ENCODE measurements around the gene TAF11.
"Not testable (repeated sequence)": the region's sequence is repeated elsewhere in the genome, so short reads cannot be mapped to it uniquely, and the experiment has no call there.

Gene TAF11

DNA sequence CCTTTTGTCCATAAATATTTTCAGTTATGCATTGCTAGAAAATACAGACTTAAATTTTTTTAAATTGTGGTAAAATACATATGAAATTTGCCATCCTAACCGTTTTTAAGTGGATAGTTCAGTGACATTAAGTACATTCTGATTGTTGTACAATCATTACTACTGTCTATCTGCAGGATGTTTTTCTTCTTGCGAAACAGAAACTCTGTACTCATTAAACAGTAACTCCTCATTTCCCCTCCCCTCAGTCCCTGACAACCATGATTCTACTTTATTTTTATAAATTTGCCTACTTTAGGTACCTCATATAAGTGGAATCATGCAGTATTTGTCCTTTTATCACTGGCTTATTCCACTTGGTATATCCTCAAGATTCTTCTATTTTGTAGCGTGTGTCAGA lies 21.3 kb downstream of the TAF11 start:
- no peak for DNase-seq (ENCODE audit: low spot score)

DNA sequence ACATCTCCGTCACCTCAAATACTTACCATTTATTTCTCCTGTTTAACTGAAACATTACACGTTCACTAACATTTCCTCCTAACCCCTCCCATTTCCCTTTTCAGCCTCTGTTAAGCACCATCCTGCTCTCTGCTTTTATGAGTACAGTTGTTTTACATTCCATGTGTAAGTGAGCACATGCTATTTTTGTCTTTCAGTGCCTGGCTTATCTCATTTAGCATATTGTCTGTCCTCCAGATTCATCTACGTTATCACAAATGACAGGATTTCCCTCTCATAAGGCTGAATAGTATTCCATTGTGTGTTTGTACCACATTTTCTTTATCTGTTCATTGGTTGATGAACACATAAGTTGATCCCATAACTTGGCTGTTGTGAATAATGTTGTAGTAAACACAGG lies 22.7 kb downstream of the TAF11 start:
- no peak for DNase-seq (ENCODE audit: low spot score)

DNA sequence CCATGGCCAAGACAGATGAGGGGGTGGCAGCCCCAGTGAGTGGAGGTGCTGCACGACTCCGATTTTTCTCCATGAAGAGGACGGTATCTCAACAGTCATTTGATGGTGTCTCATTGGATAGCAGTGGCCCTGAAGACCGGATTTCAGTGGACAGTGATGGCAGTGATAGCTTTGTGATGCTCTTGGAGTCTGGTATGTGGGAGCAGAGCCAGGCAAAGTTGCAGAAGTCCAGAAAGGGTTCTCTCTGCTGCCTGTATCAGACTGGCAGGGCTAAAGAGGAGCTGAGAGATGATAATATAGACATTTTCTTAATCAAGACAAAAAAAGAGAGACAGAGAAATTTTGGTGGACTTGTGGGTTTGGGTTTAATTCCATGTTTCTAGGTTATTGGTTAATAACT lies 23.8 kb downstream of the TAF11 start:
- no peak for DNase-seq (ENCODE audit: low spot score)

DNA sequence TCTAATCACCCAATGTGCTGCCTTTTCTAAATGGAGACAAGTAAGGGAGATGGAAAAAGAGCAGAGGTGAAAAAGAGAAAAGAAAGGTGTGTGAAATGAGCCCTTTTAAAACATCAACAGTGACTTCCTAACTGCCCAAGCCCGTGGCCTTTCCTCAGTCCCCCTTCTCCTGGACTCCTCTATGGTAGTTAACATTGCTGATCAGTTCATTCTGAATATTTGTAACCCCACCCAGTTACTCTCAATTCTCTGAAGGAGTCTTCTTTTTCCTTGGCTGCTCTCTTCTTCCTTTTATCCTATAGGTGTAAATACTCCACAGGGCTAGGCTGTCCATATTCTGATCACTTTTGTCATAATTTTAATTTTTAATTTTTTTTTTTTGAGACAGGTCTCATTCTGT lies 27.1 kb downstream of the TAF11 start:
- no peak for DNase-seq (ENCODE audit: low spot score)

DNA sequence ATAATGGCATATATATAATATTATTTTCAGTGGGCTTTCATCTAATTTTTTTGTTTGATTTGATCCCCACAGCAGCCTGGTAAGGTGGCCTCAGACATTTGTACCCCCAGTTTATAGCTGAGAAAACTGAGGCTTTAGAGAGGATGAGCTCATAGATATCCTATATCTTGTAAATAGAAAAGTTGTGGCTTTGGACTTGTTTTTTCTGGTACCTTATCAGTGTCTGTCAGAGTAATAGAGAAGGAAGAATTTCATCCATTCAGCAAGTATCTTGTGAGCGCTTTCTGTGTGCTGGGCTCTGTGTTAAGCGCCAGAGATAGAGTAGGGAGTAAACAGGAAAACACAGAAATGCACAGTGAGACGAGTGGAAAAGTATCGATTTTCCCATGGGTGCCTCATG lies 27.9 kb downstream of the TAF11 start:
- no peak for DNase-seq (ENCODE audit: low spot score)

DNA sequence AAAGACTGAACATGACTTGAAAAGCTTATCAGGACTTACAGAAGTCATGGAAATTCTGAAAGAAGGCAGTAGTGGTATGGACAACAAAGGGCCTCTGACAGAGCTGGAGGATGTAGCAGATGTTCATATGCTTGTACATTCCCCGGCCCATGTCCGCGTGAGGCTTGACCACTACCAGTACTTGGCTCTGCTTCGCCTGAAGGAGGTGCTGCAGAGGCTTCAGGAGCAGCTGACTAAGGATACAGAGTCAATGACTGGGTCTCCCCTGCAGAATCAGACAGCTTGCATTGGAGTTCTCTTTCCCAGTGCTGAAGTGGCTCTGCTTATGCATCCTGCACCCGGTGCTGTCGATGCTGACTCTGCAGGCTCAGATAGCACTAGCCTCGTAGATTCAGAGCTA lies 29.2 kb downstream of the TAF11 start:
- DNase-seq (ENCODE audit: low spot score) = no peak

DNA sequence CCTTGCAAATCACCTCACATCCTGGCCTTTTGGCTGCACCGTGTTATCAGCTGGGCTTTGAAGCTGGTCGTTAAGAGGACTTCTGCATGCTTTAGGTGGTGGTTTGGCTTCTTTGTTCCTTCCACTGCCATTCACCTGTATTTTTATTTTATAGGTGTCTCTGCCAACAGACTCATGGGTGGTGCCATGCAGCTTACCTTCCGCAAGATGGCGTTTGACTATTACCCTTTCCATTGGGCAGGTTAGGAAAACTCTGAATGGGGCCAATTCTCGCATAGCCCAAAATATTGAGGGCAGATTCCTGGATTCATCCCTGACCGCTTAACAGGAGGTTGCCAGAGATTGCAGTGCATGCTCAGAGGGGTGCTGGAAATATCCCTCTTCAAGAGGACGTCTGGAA lies 32.4 kb downstream of the TAF11 start:
- DNase-seq (ENCODE audit: low spot score) = no peak

DNA sequence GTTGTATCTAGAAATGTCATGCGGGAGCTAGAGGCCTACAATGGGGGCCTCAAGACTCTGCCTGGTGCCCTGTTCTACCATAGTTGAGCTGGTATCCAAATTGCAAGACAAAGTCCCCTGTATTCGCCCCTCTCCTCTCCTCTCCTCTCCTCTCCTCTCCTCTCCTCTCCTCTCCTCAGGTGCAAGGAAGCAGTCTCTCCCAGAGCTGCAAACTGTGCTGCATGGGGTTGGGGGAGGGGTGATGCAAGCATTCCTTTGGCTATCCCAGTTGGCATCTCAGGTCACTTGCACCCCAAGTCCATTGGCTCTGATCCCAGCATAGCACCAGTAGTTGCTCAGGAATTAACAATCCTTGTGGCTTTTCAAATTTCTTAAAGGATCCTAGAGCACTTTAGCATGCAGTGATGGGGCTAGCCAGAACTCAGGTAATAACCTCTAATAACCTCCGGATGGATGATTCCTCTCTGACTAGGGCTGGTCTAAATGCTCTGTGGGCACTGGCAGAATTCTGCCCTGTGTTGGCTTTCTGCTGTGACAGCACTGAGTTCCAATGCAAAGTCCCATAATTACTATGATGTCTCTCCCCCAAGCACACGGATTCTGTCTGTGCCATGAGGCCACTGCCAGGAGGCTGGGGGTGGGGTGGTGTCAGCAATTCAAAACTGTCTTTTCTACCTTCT lies 35.3 kb downstream of the TAF11 start:
- no peak for DNase-seq (ENCODE audit: low spot score)

DNA sequence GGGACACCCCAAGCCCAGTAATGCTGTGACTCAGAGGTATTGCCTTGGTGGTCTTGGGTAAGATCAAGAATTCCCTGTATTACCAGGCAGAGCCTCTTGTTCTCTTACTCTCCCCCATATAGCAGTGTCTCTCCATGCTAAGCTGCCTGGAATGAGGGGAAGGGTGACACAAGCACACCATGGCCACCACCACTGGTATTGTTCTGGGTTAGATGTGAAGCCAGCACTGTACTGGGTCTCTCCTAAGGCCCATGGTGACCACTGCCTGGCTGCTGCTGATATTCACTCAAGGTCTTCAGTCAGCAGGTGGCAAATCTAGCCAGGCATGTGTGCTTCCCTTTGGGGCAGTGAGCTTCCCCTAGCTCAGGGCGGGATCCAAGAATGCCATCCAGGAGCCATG lies 36.5 kb downstream of the TAF11 start:
- DNase-seq (ENCODE audit: low spot score) = no peak

DNA sequence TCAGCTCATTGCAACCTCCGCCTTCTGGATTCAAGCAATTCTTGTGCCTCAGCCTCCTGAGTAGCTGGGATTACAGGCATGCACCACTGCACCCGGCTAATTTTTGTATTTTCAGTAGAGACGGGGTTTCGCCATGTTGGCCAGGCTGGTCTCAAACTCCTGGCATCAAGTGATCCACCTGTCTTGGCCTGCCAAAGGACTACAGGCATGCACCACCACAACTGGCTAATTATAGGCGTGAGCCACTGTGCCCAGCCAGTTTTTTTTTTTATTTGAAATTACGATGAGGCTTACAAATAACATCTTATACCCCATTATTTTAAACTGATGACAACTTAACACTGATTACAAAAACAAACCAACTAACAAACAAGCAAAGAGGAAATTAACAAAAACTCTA lies 38.8 kb downstream of the TAF11 start:
- DNase-seq (ENCODE audit: low spot score) = not testable (repeated sequence)

DNA sequence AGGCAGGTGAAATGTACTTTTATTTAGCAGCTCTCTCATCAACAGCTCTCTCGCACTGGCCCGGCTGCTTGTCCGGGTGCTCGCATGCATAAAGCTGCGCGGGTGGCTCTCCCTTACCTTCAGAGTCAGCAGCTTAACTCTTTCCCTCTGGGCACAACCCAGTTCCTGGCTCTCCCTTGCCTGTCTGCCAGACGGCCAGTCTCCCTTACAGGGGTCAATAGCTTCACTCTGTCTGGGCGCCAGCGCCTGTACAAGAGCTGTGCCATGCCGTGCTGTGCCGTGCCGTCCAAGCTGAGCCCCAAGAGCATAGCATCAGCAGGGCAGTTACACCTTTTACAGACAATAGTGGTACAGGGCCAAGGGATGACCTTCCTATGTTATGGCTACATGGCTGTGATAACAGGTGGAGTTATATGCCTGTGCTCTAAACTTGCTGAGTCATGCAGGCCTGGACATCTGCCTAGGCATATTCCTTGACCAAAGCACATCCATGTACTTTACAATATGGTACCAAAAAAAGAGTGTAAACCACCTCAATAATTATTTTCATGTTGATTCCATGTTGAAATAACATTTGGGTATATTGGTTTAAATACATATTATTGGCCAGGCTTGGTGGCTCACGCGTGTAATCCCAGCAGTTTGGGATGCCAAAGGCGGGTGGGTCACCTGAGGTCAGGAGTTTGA lies 48.0 kb downstream of the TAF11 start:
- DNase-seq (ENCODE audit: low spot score) = no peak

DNA sequence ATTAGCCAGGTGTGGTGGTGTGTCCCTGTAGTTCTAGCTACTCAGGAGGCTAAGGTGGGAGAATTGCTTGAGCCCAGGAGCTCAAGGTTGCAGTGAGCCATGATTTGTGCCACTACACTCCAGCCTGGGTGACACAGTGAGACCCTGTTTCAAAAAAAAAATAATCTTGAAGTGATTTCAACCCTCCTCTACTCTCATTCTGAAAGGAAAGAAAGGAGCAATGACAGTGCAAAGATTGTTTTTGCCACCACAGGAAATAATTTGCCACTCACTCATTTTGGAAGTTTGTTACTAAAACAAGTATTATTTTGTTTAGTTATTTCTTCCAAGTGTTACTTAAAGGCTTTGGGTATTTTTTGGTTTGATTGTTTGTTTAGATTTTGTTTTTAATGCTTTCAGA lies 50.3 kb downstream of the TAF11 start:
- DNase-seq (ENCODE audit: low spot score) = no peak

DNA sequence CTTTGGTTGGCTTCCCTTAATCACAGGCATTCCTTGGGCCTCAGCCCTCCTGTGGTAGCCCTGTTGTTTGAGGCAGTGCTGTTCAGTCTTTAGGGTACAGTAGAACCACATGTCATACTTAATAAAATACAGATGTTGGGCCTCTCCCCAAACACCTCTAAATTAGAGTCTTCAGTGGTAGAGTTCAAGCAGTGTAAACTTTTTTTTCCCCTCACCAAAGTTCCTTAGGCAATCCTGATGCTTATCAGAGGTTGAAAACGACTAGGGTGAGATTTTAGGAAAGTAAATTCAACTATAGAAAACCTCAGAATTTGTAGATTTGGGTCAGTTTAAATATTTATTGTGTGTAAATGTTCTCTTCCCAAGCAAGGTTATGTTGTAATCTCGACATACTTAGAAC lies 51.4 kb downstream of the TAF11 start:
- DNase-seq (ENCODE audit: low spot score) = no peak

DNA sequence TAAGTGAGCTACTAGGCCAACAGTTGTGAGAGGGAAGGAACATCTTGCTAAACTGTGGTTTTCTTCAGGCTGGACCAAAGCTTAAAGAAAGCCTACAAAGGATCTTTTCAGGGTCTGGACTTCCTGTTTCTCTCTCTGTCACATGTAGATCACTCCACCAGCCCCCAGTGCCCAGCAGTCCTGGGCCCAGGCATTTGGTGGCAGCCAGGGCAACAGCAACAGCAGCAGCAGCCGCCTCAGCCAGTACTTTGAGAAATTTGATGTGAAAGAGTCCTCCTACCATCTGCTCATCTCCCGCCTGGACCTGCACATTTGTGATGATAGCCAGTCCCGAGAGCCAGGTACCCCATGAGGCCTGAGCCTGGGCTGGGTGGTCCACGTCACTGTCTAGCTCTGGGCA lies 51.8 kb downstream of the TAF11 start:
- no peak for DNase-seq (ENCODE audit: low spot score)

DNA sequence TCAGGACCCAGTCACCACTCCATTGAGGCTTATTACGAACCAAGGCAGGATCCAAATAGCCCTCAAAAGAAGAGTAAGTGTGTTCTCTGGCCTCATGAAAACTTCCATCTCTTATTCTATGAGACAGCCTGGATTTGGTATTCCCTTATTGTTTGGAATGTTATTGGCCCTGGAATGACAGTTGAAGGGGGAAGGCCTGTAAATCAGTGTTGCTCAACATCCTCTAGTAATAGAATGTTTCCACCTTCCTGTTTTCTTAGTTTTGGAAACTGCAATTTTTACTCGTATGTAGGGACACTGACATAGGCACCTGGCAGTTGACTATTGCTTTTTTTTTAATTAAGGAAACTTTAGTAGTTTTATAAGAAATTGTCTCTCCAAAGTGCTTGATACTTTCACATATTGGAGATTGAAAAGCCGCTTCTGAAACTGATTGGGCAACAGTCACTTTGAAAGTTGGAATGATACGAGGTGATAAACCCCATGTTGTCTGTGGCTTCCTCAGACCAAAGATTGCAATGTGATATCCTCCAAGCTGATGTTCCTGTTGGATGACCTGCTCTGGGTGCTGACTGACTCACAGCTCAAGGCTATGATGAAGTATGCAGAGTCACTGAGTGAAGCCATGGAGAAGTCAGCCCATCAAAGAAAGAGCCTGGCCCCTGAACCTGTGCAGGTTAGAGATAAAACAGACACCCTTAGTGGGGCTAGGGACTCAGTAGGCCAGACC lies 52.9 kb downstream of the TAF11 start:
- no peak for DNase-seq (ENCODE audit: low spot score)

DNA sequence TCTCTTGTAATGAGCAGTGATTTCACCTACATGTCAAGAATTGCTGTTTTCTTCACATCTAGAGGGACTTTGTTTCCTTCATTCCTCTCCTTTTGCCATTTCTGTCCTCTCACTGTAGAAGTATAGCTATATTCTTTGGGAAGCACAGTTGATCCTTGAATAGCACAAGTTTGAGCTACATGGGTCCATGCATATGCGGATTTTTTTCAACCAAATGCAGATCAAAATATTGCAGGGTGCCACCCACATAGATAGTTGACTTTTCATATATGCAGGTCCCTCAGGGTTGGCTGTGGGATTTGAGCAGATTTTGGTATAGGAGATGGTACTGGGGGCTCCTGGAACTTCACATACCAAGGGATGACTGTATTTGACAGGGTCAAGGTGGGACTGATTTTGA lies 54.9 kb downstream of the TAF11 start:
- DNase-seq (ENCODE audit: low spot score) = no peak

DNA sequence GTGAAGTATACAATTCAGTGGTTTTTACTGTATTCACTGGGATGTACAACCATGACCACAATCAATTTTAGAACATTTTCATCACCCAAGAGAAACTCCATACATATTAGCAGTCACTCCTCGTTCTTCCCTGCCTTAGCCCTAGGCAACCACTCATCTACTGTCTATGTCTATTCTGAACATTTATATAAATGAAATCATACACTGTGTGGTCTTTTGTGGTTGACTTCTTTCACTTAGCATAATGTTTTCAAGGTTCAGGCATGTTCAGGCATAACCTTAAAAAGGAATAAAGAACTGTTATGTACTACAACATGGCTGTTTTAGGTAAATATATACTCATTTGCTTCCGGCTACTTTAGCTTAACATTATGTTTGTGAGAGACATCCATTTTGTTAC lies 58.7 kb downstream of the TAF11 start:
- no peak for DNase-seq (ENCODE audit: low spot score)

All from SK-N-DZ (cell line).